K562 (cell line): ENCODE measurements around the gene OR13J1. TPM values are rescaled to one million over a fixed set of nuclear protein-coding genes. Genes with fewer than 3 reads are reported as not detected.

Experiments used
- CEBPB ChIP-seq: fragments of 450-650 bp; IDR thresholded peaks from 2 replicates; pipeline ENCODE4 v1.6.1; 2016; ENCODE audit warnings: missing genetic modification characterization, missing compliant biosample characterization
- GTF2E2 ChIP-seq: fragments of 200-800 bp; sonication (Bioruptor generic); IDR thresholded peaks from 2 replicates; pipeline ENCODE4 v1.6.1; 2016; ENCODE audit warnings: missing genetic modification characterization, missing compliant biosample characterization
- HDAC8 ChIP-seq: fragments of 450-650 bp; IDR thresholded peaks from 2 replicates; pipeline ENCODE4 v1.6.1; 2016; ENCODE audit warnings: mild to moderate bottlenecking, missing genetic modification characterization, moderate library complexity, missing compliant biosample characterization
- HIVEP1 ChIP-seq: fragments of 250-450 bp; sonication (Bioruptor Pico); IDR thresholded peaks from 2 replicates; pipeline ENCODE4 v1.4.0; 2020; ENCODE audit warnings: mild to moderate bottlenecking
- KLF16 ChIP-seq: IDR thresholded peaks from 2 replicates; pipeline ENCODE4 v1.6.1; 2016; ENCODE audit warnings: antibody characterized with exemption
- NR2C1 ChIP-seq, 2 experiments: fragments of 450-650 bp; IDR thresholded peaks; 2 replicates each; pipeline ENCODE4 v1.6.1; 2017; ENCODE audit warnings: mild to moderate bottlenecking in 2 of 2, antibody characterized with exemption in 1 of 2, inconsistent platforms in 1 of 2, missing compliant biosample characterization in 1 of 2, missing genetic modification characterization in 1 of 2
- POLR3A ChIP-seq: IDR thresholded peaks from 2 replicates; pipeline ENCODE4 v1.6.1; 2011; ENCODE audit warnings: borderline replicate concordance, mild to moderate bottlenecking, moderate library complexity; ENCODE audit not compliant: insufficient read length, insufficient read depth; ENCODE audit errors: extremely low read depth
- REST ChIP-seq, 2 experiments: fragments of 450-650 bp; formaldehyde crosslinking in 1 of 2; IDR thresholded peaks; 2 replicates each; pipeline versions ENCODE4 v1.4.0 to v1.6.1; 2014 to 2020; ENCODE audit warnings: mild to moderate bottlenecking in 2 of 2, borderline replicate concordance in 1 of 2, low read depth in 1 of 2
- TRIM25 ChIP-seq: fragments of 450-650 bp; IDR thresholded peaks from 2 replicates; pipeline ENCODE4 v1.7.0; 2016; ENCODE audit warnings: borderline replicate concordance
- ZNF174 ChIP-seq: fragments of 250-450 bp; sonication (Bioruptor Pico); IDR thresholded peaks from 2 replicates; pipeline ENCODE4 v1.4.0; 2020; ENCODE audit warnings: mild to moderate bottlenecking
- ZNF316 ChIP-seq: fragments of 450-650 bp; IDR thresholded peaks from 2 replicates; pipeline ENCODE4 v1.6.1; 2016
- ZNF644 ChIP-seq: fragments of 200-800 bp; sonication (Bioruptor generic); IDR thresholded peaks from 2 replicates; pipeline ENCODE4 v1.6.1; 2016; ENCODE audit warnings: low read depth, missing genetic modification characterization, missing compliant biosample characterization
- ZNF778 ChIP-seq: fragments of 450-650 bp; formaldehyde crosslinking; IDR thresholded peaks from 2 replicates; pipeline ENCODE4 v1.4.0; 2020; ENCODE audit warnings: mild to moderate bottlenecking, moderate library complexity
- polyA plus RNA-seq, 8 experiments: library from polyadenylated mRNA; depleted of rRNA in 4 of 8; stranded (reverse) in 5 of 8; unstranded in 3 of 8; fragments of >200 nt; fragmentation: Nextera tagmentation in 2 of 8; fragmentation: Illumina TruSeq in 1 of 8; extraction: Ambion mirVana in 2 of 8; extraction: Trizol in 1 of 8; gene quantifications; 2 replicates each; pipeline versions ENCODE4 v1.2.1 to v1.2.3, GENCODE V29; 2011 to 2014; ENCODE audit warnings: inconsistent platforms in 1 of 8, missing spikeins in 1 of 8
- total RNA-seq, 7 experiments: library from RNA; depleted of rRNA in 6 of 7; stranded (reverse); fragments of >200 nt in 6 of 7; fragmentation: Illumina TruSeq in 2 of 7; extraction: Trizol in 2 of 7; gene quantifications; 2 replicates each; pipeline versions ENCODE4 v1.2.1 to v1.2.3, GENCODE V29; 2011 to 2021; ENCODE audit warnings: low replicate concordance in 1 of 7
- TF ChIP-seq, protein P1 (sequence below): fragments of 450-650 bp; formaldehyde crosslinking; IDR thresholded peaks from 2 replicates; pipeline ENCODE4 v1.4.0; 2020; ENCODE audit warnings: mild to moderate bottlenecking, moderate library complexity
- TF ChIP-seq, protein P2 (sequence below): sonication (generic); formaldehyde crosslinking; IDR thresholded peaks from 2 replicates; pipeline ENCODE4 v1.8.0; 2022; ENCODE audit warnings: mild to moderate bottlenecking, low read depth, missing genetic modification reagents

The OR13J1 gene
- total and polyA plus RNA-seq, 9 of the 15 experiments (the other 6 are each of a cell fraction or from before 2014, with no cell fraction given), result not detected

- peak; percentile 77; the same call in 1 of the 2 replicates for TF ChIP-seq REST (IDR thresholded peaks at IDR 0.05; ENCODE audit: borderline replicate concordance)
- no peak for TF ChIP-seq REST (CRISPR knock-in tag; IDR thresholded peaks at IDR 0.05; ENCODE audit: low read depth)
- no peak for TF ChIP-seq POLR3A
- TF ChIP-seq ZNF174 (CRISPR knock-in tag), result no peak
- TF ChIP-seq ZNF778 (CRISPR knock-in tag), result no peak
- no peak for TF ChIP-seq CEBPB (tag)
- no peak for TF ChIP-seq ZNF316
- no peak for TF ChIP-seq NR2C1 (IDR thresholded peaks at IDR 0.05)
- 0 out of 2 replicates have a peak, but pooled peaks have one; percentile 16 for TF ChIP-seq NR2C1 (tag; IDR thresholded peaks at IDR 0.05)
- no peak for TF ChIP-seq ZNF644 (tag)
- TF ChIP-seq, protein P1, sequence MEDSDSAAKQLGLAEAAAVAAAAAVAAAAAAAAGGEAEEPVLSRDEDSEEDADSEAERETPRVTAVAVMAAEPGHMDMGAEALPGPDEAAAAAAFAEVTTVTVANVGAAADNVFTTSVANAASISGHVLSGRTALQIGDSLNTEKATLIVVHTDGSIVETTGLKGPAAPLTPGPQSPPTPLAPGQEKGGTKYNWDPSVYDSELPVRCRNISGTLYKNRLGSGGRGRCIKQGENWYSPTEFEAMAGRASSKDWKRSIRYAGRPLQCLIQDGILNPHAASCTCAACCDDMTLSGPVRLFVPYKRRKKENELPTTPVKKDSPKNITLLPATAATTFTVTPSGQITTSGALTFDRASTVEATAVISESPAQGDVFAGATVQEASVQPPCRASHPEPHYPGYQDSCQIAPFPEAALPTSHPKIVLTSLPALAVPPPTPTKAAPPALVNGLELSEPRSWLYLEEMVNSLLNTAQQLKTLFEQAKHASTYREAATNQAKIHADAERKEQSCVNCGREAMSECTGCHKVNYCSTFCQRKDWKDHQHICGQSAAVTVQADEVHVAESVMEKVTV (CRISPR knock-in tag), result peak; percentile 60; the same call in 1 of the 2 replicates
- TF ChIP-seq GTF2E2 (tag), result no peak
- TF ChIP-seq, protein P2, sequence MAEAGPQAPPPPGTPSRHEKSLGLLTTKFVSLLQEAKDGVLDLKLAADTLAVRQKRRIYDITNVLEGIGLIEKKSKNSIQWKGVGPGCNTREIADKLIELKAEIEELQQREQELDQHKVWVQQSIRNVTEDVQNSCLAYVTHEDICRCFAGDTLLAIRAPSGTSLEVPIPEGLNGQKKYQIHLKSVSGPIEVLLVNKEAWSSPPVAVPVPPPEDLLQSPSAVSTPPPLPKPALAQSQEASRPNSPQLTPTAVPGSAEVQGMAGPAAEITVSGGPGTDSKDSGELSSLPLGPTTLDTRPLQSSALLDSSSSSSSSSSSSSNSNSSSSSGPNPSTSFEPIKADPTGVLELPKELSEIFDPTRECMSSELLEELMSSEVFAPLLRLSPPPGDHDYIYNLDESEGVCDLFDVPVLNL, result no peak
- TF ChIP-seq HIVEP1, result no peak
- TF ChIP-seq HDAC8, result no peak
- no peak for TF ChIP-seq TRIM25
- TF ChIP-seq KLF16, result peak; percentile 43; the same call in 1 of the 2 replicates
These were observed 12.2 kb upstream of the OR13J1 start (continued) for GRCh38 chr9:35882263-35882848.
